ENCODE data around the gene OSBPL7. TPM values are rescaled to one million over a fixed set of nuclear protein-coding genes. Genes with fewer than 3 reads are reported as not detected.

Gene OSBPL7
- total RNA-seq, 1 experiment from 2014 or later, result 13.0 TPM

- H3K56ac ChIP-seq (ENCODE audit: insufficient read length, low read depth, low read length), result no peak overlapping the region
- H2BK20ac ChIP-seq (ENCODE audit: low read depth, low read length, poor library complexity, severe bottlenecking), result no peak overlapping the region
- H3K23ac ChIP-seq (ENCODE audit: insufficient read length, low read depth, low read length), result no peak overlapping the region
- no peaks in the 10 kb centered on the region for H3K23me2 ChIP-seq (ENCODE audit: insufficient read length, low read depth, low read length, poor library complexity, severe bottlenecking)
- TF ChIP-seq, protein P1, sequence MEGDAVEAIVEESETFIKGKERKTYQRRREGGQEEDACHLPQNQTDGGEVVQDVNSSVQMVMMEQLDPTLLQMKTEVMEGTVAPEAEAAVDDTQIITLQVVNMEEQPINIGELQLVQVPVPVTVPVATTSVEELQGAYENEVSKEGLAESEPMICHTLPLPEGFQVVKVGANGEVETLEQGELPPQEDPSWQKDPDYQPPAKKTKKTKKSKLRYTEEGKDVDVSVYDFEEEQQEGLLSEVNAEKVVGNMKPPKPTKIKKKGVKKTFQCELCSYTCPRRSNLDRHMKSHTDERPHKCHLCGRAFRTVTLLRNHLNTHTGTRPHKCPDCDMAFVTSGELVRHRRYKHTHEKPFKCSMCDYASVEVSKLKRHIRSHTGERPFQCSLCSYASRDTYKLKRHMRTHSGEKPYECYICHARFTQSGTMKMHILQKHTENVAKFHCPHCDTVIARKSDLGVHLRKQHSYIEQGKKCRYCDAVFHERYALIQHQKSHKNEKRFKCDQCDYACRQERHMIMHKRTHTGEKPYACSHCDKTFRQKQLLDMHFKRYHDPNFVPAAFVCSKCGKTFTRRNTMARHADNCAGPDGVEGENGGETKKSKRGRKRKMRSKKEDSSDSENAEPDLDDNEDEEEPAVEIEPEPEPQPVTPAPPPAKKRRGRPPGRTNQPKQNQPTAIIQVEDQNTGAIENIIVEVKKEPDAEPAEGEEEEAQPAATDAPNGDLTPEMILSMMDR (conservative IDR thresholded peaks at IDR 0.05), result no peak
- Mint-ChIP-seq H3K4me1 (no peaks in the 10 kb centered on the region), H3K27me3 (ENCODE audit: low read depth) (peaks cover 4% of the 10 kb centered on the region), H3K27ac (no peak overlapping the region), H3K4me3 (no peak overlapping the region), H3K9me3 (no peaks in the 10 kb centered on the region), H3K36me3 (ENCODE audit: insufficient read depth in 1 of 3, low read depth in 3 of 3) (peaks cover 0 to 7% (median under 1%) of the 10 kb centered on the region in 3 experiments; a peak in 4 of 7 replicates)
- no peaks in the 10 kb centered on the region for H4K20me1 ChIP-seq (ENCODE audit: control insufficient read depth, insufficient read depth, insufficient read length)
- H3T11ph ChIP-seq (ENCODE audit: low read length), result no peak overlapping the region
- no peak overlapping the region for H3K18ac ChIP-seq (ENCODE audit: insufficient read length, low read depth, low read length)
- no peak overlapping the region for H3K4me2 ChIP-seq (ENCODE audit: insufficient read depth, insufficient read length, low read length)
- H3K9me3 ChIP-seq (ENCODE audit: control insufficient read depth, low read depth, low read length), result no peaks in the 10 kb centered on the region
- no peak overlapping the region for H2BK15ac ChIP-seq (ENCODE audit: low read depth, low read length)
- no peak overlapping the region for H3K4ac ChIP-seq (ENCODE audit: low read depth, low read length)
- no peak overlapping the region for H3K27ac ChIP-seq (ENCODE audit: insufficient read length, low read depth, low read length)
- H4K8ac ChIP-seq (replicated peaks; ENCODE audit: insufficient read length, low read depth, low read length), result no peak overlapping the region
- H3K79me1 ChIP-seq (ENCODE audit: insufficient read depth, low read depth, low read length, poor library complexity, severe bottlenecking), result no peaks in the 10 kb centered on the region
- no peaks in the 10 kb centered on the region for H3K4me1 ChIP-seq (ENCODE audit: insufficient read depth, low read length)
- H2BK5ac ChIP-seq (ENCODE audit: insufficient read length, low read length), result no peak overlapping the region
- DNase-seq, result no peak
- H2AFZ ChIP-seq (ENCODE audit: low read length), result no peak overlapping the region
- no peak overlapping the region for H3K9ac ChIP-seq (ENCODE audit: extremely low read depth, insufficient read length, low read length)
- H2BK120ac ChIP-seq (ENCODE audit: low read depth, low read length, poor library complexity, severe bottlenecking), result no peak overlapping the region
- no peak overlapping the region for H2BK12ac ChIP-seq (ENCODE audit: insufficient read length, low read depth, low read length)
- no peak overlapping the region for H2AK5ac ChIP-seq (ENCODE audit: insufficient read length, low read length)
- no peak overlapping the region for H4K5ac ChIP-seq (ENCODE audit: insufficient read length, low read depth, low read length)
- no peak overlapping the region for H3K14ac ChIP-seq (ENCODE audit: insufficient read depth, low read length)
- H4K91ac ChIP-seq (ENCODE audit: insufficient read length, low read depth, low read length), result no peak overlapping the region
- H3K27me3 ChIP-seq (ENCODE audit: insufficient read depth, low read length), result no peaks in the 10 kb centered on the region; the same call in 1 of the 2 replicates
- H3K79me2 ChIP-seq (ENCODE audit: insufficient read depth, low read length), result no peaks in the 10 kb centered on the region
- WGBS (ENCODE audit: extremely low coverage, insufficient read length, low lambda C conversion rate), result no CpG with 5 or more reads among the region's 3 CpGs
These were observed 17.1 kb downstream of the OSBPL7 start for GRCh38 chr17:47804461-47804860.

All from H9 (cell line).